Measurements from ENCODE around the gene SP2. TPM values are rescaled to one million over a fixed set of nuclear protein-coding genes. Genes with fewer than 3 reads are reported as not detected.

Gene SP2
- total and polyA plus RNA-seq, 2 of the 13 experiments (the other 11 are each of a cell fraction or from before 2014, with no cell fraction given), result 1.4 to 4.8 TPM

- TF ChIP-seq ZNF597 (CRISPR knock-in tag; IDR thresholded peaks at IDR 0.05), result no peak
- TF ChIP-seq RFX5 (IDR thresholded peaks at IDR 0.05; ENCODE audit: low read depth, low read length), result peak; percentile 76
- no peak for TF ChIP-seq ATRX (CRISPR knock-in tag; IDR thresholded peaks at IDR 0.05; ENCODE audit: borderline replicate concordance)
- no peak for TF ChIP-seq CC2D1A (CRISPR knock-in tag; IDR thresholded peaks at IDR 0.05)
- peak; percentile 77; the same call in 1 of the 2 replicates for TF ChIP-seq ZSCAN20 (CRISPR knock-in tag; IDR thresholded peaks at IDR 0.05; ENCODE audit: borderline replicate concordance)
- TF ChIP-seq ZNF672 (CRISPR knock-in tag; IDR thresholded peaks at IDR 0.05), result no peak
- peak; percentile 94; the same call in 1 of the 2 replicates for TF ChIP-seq ZNF558 (CRISPR knock-in tag; IDR thresholded peaks at IDR 0.05; ENCODE audit: borderline replicate concordance)
- TF ChIP-seq TAF1 (CRISPR knock-in tag; IDR thresholded peaks at IDR 0.05), result peak; percentile 94
- TF ChIP-seq, protein P1, sequence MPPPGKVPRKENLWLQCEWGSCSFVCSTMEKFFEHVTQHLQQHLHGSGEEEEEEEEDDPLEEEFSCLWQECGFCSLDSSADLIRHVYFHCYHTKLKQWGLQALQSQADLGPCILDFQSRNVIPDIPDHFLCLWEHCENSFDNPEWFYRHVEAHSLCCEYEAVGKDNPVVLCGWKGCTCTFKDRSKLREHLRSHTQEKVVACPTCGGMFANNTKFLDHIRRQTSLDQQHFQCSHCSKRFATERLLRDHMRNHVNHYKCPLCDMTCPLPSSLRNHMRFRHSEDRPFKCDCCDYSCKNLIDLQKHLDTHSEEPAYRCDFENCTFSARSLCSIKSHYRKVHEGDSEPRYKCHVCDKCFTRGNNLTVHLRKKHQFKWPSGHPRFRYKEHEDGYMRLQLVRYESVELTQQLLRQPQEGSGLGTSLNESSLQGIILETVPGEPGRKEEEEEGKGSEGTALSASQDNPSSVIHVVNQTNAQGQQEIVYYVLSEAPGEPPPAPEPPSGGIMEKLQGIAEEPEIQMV (CRISPR knock-in tag; IDR thresholded peaks at IDR 0.05; ENCODE audit: low read depth), result peak; percentile 81
- TF ChIP-seq, protein P2, sequence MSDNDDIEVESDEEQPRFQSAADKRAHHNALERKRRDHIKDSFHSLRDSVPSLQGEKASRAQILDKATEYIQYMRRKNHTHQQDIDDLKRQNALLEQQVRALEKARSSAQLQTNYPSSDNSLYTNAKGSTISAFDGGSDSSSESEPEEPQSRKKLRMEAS (IDR thresholded peaks at IDR 0.05), result peak; percentile 100
- peak; percentile 95; the same call in 1 of the 2 replicates for TF ChIP-seq ZNF598 (CRISPR knock-in tag; IDR thresholded peaks at IDR 0.05; ENCODE audit: borderline replicate concordance)
- no peak for TF ChIP-seq ZNF260 (CRISPR knock-in tag; IDR thresholded peaks at IDR 0.05; ENCODE audit: borderline replicate concordance, low read depth)
- no peak for TF ChIP-seq CHCHD3 (CRISPR knock-in tag; IDR thresholded peaks at IDR 0.05)
- TF ChIP-seq ZNF629 (CRISPR knock-in tag; conservative IDR thresholded peaks at IDR 0.05), result peak; percentile 36
- TF ChIP-seq ZUFSP (CRISPR knock-in tag; IDR thresholded peaks at IDR 0.05; ENCODE audit: borderline replicate concordance), result no peak
- TF ChIP-seq, protein P3, sequence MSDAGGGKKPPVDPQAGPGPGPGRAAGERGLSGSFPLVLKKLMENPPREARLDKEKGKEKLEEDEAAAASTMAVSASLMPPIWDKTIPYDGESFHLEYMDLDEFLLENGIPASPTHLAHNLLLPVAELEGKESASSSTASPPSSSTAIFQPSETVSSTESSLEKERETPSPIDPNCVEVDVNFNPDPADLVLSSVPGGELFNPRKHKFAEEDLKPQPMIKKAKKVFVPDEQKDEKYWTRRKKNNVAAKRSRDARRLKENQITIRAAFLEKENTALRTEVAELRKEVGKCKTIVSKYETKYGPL (CRISPR knock-in tag; IDR thresholded peaks at IDR 0.05), result peak; percentile 78; the same call in 1 of the 2 replicates
- TF ChIP-seq BRD4 (CRISPR knock-in tag; IDR thresholded peaks at IDR 0.05), result peak; percentile 94
- TF ChIP-seq, protein P4, sequence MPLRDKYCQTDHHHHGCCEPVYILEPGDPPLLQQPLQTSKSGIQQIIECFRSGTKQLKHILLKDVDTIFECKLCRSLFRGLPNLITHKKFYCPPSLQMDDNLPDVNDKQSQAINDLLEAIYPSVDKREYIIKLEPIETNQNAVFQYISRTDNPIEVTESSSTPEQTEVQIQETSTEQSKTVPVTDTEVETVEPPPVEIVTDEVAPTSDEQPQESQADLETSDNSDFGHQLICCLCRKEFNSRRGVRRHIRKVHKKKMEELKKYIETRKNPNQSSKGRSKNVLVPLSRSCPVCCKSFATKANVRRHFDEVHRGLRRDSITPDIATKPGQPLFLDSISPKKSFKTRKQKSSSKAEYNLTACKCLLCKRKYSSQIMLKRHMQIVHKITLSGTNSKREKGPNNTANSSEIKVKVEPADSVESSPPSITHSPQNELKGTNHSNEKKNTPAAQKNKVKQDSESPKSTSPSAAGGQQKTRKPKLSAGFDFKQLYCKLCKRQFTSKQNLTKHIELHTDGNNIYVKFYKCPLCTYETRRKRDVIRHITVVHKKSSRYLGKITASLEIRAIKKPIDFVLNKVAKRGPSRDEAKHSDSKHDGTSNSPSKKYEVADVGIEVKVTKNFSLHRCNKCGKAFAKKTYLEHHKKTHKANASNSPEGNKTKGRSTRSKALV (CRISPR knock-in tag; IDR thresholded peaks at IDR 0.05), result peak; percentile 97
- peak; percentile 83; the same call in 1 of the 2 replicates for TF ChIP-seq MTA1 (CRISPR knock-in tag; IDR thresholded peaks at IDR 0.05; ENCODE audit: borderline replicate concordance)
- no peak; the same call in none of the 2 replicates for TF ChIP-seq SMYD3 (CRISPR knock-in tag; IDR thresholded peaks at IDR 0.05)
- no peak for TF ChIP-seq ZNF496 (CRISPR knock-in tag; IDR thresholded peaks at IDR 0.05; ENCODE audit: insufficient replicate concordance)
- TF ChIP-seq SP2 (CRISPR knock-in tag; IDR thresholded peaks at IDR 0.05), result peak; percentile 93
Observed at GRCh38 chr17:47941246-47942095, 45.4 kb downstream of the SP2 start, which contains the start of gene PNPO (continued).

Data from HepG2 (cell line).